ENCODE results near the gene GMPR.

The GMPR gene

GRCh38 chr6:16318953-16319720, 80.8 kb downstream of the GMPR start:
- no peak for FAIRE-seq
- no peak for DNase-seq (ENCODE audit: insufficient read length, low spot score)
- no peak for TF ChIP-seq CTCF (IDR thresholded peaks at IDR 0.05; ENCODE audit: insufficient read depth, missing control alignments)

- FAIRE-seq (no peak), DNase-seq (ENCODE audit: insufficient read length, low spot score) (no peak)
- no peak for TF ChIP-seq CTCF (IDR thresholded peaks at IDR 0.05; ENCODE audit: insufficient read depth, missing control alignments)
Observed at GRCh38 chr6:16319813-16320532, 81.6 kb downstream of the GMPR start.

- DNase-seq (ENCODE audit: insufficient read length, low spot score) = no peak
- no peak for TF ChIP-seq CTCF (IDR thresholded peaks at IDR 0.05; ENCODE audit: insufficient read depth, missing control alignments)
- FAIRE-seq = no peak
Observed at GRCh38 chr6:16320533-16321340, 82.3 kb downstream of the GMPR start.

GRCh38 chr6:16321341-16321710, 82.9 kb downstream of the GMPR start:
- FAIRE-seq (no peak), DNase-seq (ENCODE audit: insufficient read length, low spot score) (no peak)
- no peak for TF ChIP-seq CTCF (IDR thresholded peaks at IDR 0.05; ENCODE audit: insufficient read depth, missing control alignments)

- no peak for TF ChIP-seq CTCF (IDR thresholded peaks at IDR 0.05; ENCODE audit: insufficient read depth, missing control alignments)
- no peak for DNase-seq (ENCODE audit: insufficient read length, low spot score)
- FAIRE-seq = no peak
Observed at GRCh38 chr6:16321826-16322225, 83.4 kb downstream of the GMPR start.

- TF ChIP-seq CTCF (IDR thresholded peaks at IDR 0.05; ENCODE audit: insufficient read depth, missing control alignments) = no peak
- DNase-seq (ENCODE audit: insufficient read length, low spot score) = no peak
- FAIRE-seq = no peak
Observed at GRCh38 chr6:16322666-16323312, 84.4 kb downstream of the GMPR start.
